Neural cell (in vitro differentiated cells): ENCODE data around the gene BICDL1.

Experiments used
- CTCF ChIP-seq: fragments of 450-650 bp; IDR thresholded peaks from 2 replicates; pipeline ENCODE4 v1.5.1; 2014; ENCODE audit warnings: antibody characterized with exemption, mild to moderate bottlenecking, moderate library complexity; ENCODE audit not compliant: poor library complexity, severe bottlenecking
- EP300 ChIP-seq: fragments of 450-650 bp; conservative IDR thresholded peaks from 2 replicates; pipeline ENCODE4 v1.6.1; 2014; ENCODE audit warnings: antibody characterized with exemption, mild to moderate bottlenecking, moderate library complexity; ENCODE audit not compliant: poor library complexity, severe bottlenecking
- POLR2AphosphoS5 ChIP-seq: IDR thresholded peaks from 2 replicates; pipeline ENCODE4 v1.6.1; 2012

- TF ChIP-seq CTCF (no peak), POLR2AphosphoS5 (no peak), EP300 (no peak)
These were observed 137.6 kb downstream of the BICDL1 start for GRCh38 chr12:120126635-120127005.
